Measurements from ENCODE around the gene OPRPN.

The OPRPN gene

GRCh38 chr4:70360460-70360859 lies 37.3 kb upstream of the OPRPN start, which contains the start of gene SMR3A:
Gene SMR3A (plus strand): TSS chr4:70360760. CDS start chr4:70362116, 1,356 bp downstream.
- no peak within 1 kb of the TSS for H3K4me3 ChIP-seq (ENCODE audit: low read length, poor library complexity, severe bottlenecking)
- no peaks in the 10 kb centered on the region for H4K20me1 ChIP-seq (ENCODE audit: insufficient read depth, low read length, poor library complexity, severe bottlenecking)
- H3K4me2 ChIP-seq (ENCODE audit: low read depth, low read length, poor library complexity, severe bottlenecking): no peak within 1 kb of the TSS
- H2AFZ ChIP-seq (ENCODE audit: low read length): no peak within 1 kb of the TSS
- H3K36me3 ChIP-seq (ENCODE audit: insufficient read depth, low read length): no peaks in the 10 kb centered on the region
- no peaks in the 10 kb centered on the region for H3K4me1 ChIP-seq (ENCODE audit: insufficient read depth, low read length, poor library complexity, severe bottlenecking)
- H3F3A ChIP-seq (ENCODE audit: low read depth): no peaks in the 10 kb centered on the region
- no peaks in the 10 kb centered on the region for H3K9me3 ChIP-seq (ENCODE audit: insufficient read depth, low read depth, low read length)
- H3K27me3 ChIP-seq (ENCODE audit: insufficient read depth, low read length, poor library complexity, severe bottlenecking): no peaks in the 10 kb centered on the region
- no peaks in the 10 kb centered on the region for H3K9me2 ChIP-seq (replicated peaks; ENCODE audit: low read depth, low read length)
- TF ChIP-seq, protein P1, sequence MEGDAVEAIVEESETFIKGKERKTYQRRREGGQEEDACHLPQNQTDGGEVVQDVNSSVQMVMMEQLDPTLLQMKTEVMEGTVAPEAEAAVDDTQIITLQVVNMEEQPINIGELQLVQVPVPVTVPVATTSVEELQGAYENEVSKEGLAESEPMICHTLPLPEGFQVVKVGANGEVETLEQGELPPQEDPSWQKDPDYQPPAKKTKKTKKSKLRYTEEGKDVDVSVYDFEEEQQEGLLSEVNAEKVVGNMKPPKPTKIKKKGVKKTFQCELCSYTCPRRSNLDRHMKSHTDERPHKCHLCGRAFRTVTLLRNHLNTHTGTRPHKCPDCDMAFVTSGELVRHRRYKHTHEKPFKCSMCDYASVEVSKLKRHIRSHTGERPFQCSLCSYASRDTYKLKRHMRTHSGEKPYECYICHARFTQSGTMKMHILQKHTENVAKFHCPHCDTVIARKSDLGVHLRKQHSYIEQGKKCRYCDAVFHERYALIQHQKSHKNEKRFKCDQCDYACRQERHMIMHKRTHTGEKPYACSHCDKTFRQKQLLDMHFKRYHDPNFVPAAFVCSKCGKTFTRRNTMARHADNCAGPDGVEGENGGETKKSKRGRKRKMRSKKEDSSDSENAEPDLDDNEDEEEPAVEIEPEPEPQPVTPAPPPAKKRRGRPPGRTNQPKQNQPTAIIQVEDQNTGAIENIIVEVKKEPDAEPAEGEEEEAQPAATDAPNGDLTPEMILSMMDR (conservative IDR thresholded peaks at IDR 0.05; ENCODE audit: low read length): no peak
- no peak for TF ChIP-seq EZH2phosphoT487 (IDR thresholded peaks at IDR 0.05; ENCODE audit: borderline replicate concordance)
- no peaks in the 10 kb centered on the region for H3K79me2 ChIP-seq (ENCODE audit: insufficient read depth, low read length)
- H3K9ac ChIP-seq (ENCODE audit: low read depth, low read length, poor library complexity, severe bottlenecking): no peak within 1 kb of the TSS

DNA sequence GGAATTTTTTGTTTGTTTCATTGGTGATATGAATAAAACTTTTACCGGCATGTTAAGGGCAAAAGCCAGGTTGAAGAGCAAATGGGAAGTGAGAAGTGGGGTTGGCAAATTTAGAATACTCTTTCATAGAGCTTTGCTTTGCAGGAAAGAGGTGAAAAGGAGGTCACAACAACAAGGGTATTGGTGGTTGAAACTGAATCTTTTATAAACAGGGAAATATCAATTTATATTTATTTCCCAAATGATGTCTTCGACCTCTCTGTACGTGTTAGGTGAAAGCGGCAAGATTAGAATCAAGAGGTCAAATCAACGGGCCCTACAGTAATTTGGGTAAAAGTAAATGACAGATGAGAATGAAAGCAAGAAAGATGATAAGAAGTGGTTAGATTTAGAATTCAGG lies 33.7 kb upstream of the OPRPN start:
- no peaks in the 10 kb centered on the region for H3K9me3 ChIP-seq (ENCODE audit: insufficient read depth, low read depth, low read length)
- no peak overlapping the region for H2AFZ ChIP-seq (ENCODE audit: low read length)
- no peak for TF ChIP-seq EZH2phosphoT487 (IDR thresholded peaks at IDR 0.05; ENCODE audit: borderline replicate concordance)
- TF ChIP-seq, protein P1 (conservative IDR thresholded peaks at IDR 0.05; ENCODE audit: low read length): no peak
- no peaks in the 10 kb centered on the region for H3K9me2 ChIP-seq (replicated peaks; ENCODE audit: low read depth, low read length)
- H3K36me3 ChIP-seq (ENCODE audit: insufficient read depth, low read length): no peaks in the 10 kb centered on the region
- H3K27me3 ChIP-seq (ENCODE audit: insufficient read depth, low read length, poor library complexity, severe bottlenecking): no peaks in the 10 kb centered on the region
- no peaks in the 10 kb centered on the region for H3F3A ChIP-seq (ENCODE audit: low read depth)
- no peak overlapping the region for H3K4me2 ChIP-seq (ENCODE audit: low read depth, low read length, poor library complexity, severe bottlenecking)
- no peaks in the 10 kb centered on the region for H4K20me1 ChIP-seq (ENCODE audit: insufficient read depth, low read length, poor library complexity, severe bottlenecking)
- H3K4me1 ChIP-seq (ENCODE audit: insufficient read depth, low read length, poor library complexity, severe bottlenecking): no peaks in the 10 kb centered on the region
- H3K4me3 ChIP-seq (ENCODE audit: low read length, poor library complexity, severe bottlenecking): no peak overlapping the region
- H3K79me2 ChIP-seq (ENCODE audit: insufficient read depth, low read length): no peaks in the 10 kb centered on the region
- no peak overlapping the region for H3K9ac ChIP-seq (ENCODE audit: low read depth, low read length, poor library complexity, severe bottlenecking)

- Histone ChIP-seq H3F3A (ENCODE audit: low read depth) (no peaks in the 10 kb centered on the region), H3K27me3 (ENCODE audit: insufficient read depth, low read length, poor library complexity, severe bottlenecking) (no peaks in the 10 kb centered on the region), H2AFZ (ENCODE audit: low read length) (no peak overlapping the region), H3K9me3 (ENCODE audit: insufficient read depth, low read depth, low read length) (no peaks in the 10 kb centered on the region), H3K79me2 (ENCODE audit: insufficient read depth, low read length) (no peaks in the 10 kb centered on the region), H3K4me1 (ENCODE audit: insufficient read depth, low read length, poor library complexity, severe bottlenecking) (no peaks in the 10 kb centered on the region), H3K9ac (ENCODE audit: low read depth, low read length, poor library complexity, severe bottlenecking) (no peak overlapping the region), H3K9me2 (replicated peaks; ENCODE audit: low read depth, low read length) (no peaks in the 10 kb centered on the region), H3K4me2 (ENCODE audit: low read depth, low read length, poor library complexity, severe bottlenecking) (no peak overlapping the region), H3K36me3 (ENCODE audit: insufficient read depth, low read length) (no peaks in the 10 kb centered on the region), H3K4me3 (ENCODE audit: low read length, poor library complexity, severe bottlenecking) (no peak overlapping the region), H4K20me1 (ENCODE audit: insufficient read depth, low read length, poor library complexity, severe bottlenecking) (no peaks in the 10 kb centered on the region)
- no peak for TF ChIP-seq EZH2phosphoT487 (IDR thresholded peaks at IDR 0.05; ENCODE audit: borderline replicate concordance)
- TF ChIP-seq, protein P1 (conservative IDR thresholded peaks at IDR 0.05; ENCODE audit: low read length): no peak
These were observed 32.3 kb upstream of the OPRPN start for GRCh38 chr4:70365479-70365878.

Measured in Loucy (cell line).